HCT116 (cell line): ENCODE results near the gene FANK1. TPM values are rescaled to one million over a fixed set of nuclear protein-coding genes. Genes with fewer than 3 reads are reported as not detected.

ENCODE experiments used
- ATAC-seq: fragments of 200-7000 bp; cut with Tn5 transposase; 2 replicates; pipeline ENCODE4 v1.9.1; 2020; ENCODE audit warnings: mild to moderate bottlenecking, moderate library complexity
- BruUV-seq: library from RNA; stranded (reverse); fragments of 400-500 nt; replicated peaks from 2 replicates; lab custom pipeline; 2021; lab: Mats Ljungman, UMichigan
- CTCF ChIA-PET: fragments of 300-600 bp; sonication (Branson Sonifier 250); formaldehyde crosslinking; loops from one replicate; lab custom pipeline; 2021; ENCODE audit warnings: antibody characterized with exemption; lab: Charles Lee
- POLR2A ChIA-PET: fragments of 300-600, 350-600 bp; sonication (Branson Sonifier 250); formaldehyde crosslinking; loops from one replicate; lab custom pipeline; 2021; ENCODE audit warnings: antibody characterized with exemption; lab: Charles Lee
- RAD21 ChIA-PET, 2 experiments: fragments of 300-600 bp; sonication (Branson Sonifier 250); formaldehyde crosslinking; loops; one replicate each; lab custom pipeline; 2023; ENCODE audit warnings: low total read pairs in 2 of 2; ENCODE audit not compliant: uncharacterized antibody in 2 of 2, unreplicated experiment in 2 of 2, low non-redundant PET in 1 of 2; lab: Charles Lee
- DNase-seq: peaks from one replicate; pipeline ENCODE4 v3.0.0-alpha.2; 2010; ENCODE audit warnings: low read depth, low spot score
- H2AFZ ChIP-seq: fragments of 200-600 bp; shearing (Covaris generic), sonication (generic); 2 replicates; pipeline ENCODE4 v1.6.1; 2017; ENCODE audit warnings: low read depth, mixed run types, mixed read lengths, antibody characterized with exemption, low read length; ENCODE audit not compliant: poor library complexity, severe bottlenecking
- H3K27ac ChIP-seq: 2 replicates; pipeline ENCODE4 v1.5.1; 2012; ENCODE audit warnings: low read depth, low read length
- H3K27me3 ChIP-seq: fragments of 200-600 bp; sonication (generic); 2 replicates; pipeline ENCODE4 v1.6.1; 2016; ENCODE audit warnings: mixed run types, low read length, mixed read lengths; ENCODE audit not compliant: insufficient read depth
- H3K36me3 ChIP-seq, 2 experiments: fragments of 200-500 bp in 1 of 2; fragments of 200-600 bp in 1 of 2; sonication (Bioruptor generic) in 1 of 2; sonication (generic) in 1 of 2; 2 replicates each; pipeline versions ENCODE4 v1.5.1 to v1.6.1; 2014 to 2016; ENCODE audit warnings: low read length in 2 of 2, inconsistent platforms in 1 of 2, mixed read lengths in 1 of 2, mixed run types in 1 of 2; ENCODE audit not compliant: insufficient read depth in 2 of 2, control insufficient read depth in 1 of 2
- H3K4me1 ChIP-seq, 2 experiments: fragments of 200-600 bp in 1 of 2; sonication (generic) in 1 of 2; 2 replicates each; pipeline versions ENCODE4 v1.5.1 to v1.6.1; 2012 to 2017; ENCODE audit warnings: low read length in 2 of 2, inconsistent platforms in 1 of 2, mild to moderate bottlenecking in 1 of 2, mixed read lengths in 1 of 2, mixed run types in 1 of 2, moderate library complexity in 1 of 2; ENCODE audit not compliant: insufficient read depth in 2 of 2, control insufficient read depth in 1 of 2
- H3K4me2 ChIP-seq: fragments of 200-600 bp; sonication (generic); 2 replicates; pipeline ENCODE4 v1.6.1; 2017; ENCODE audit warnings: mixed run types, low read length, mixed read lengths
- H3K4me3 ChIP-seq, 2 experiments: fragments of 200-600 bp in 1 of 2; sonication (generic) in 1 of 2; replicated peaks in 1 of 2; 2 replicates each; pipeline ENCODE4 v1.5.1; 2011 to 2016; ENCODE audit warnings: low read length in 2 of 2, control low read depth in 1 of 2, low read depth in 1 of 2, mild to moderate bottlenecking in 1 of 2, mixed read lengths in 1 of 2, mixed run types in 1 of 2
- H3K79me2 ChIP-seq: fragments of 200-600 bp; sonication (generic); 2 replicates; pipeline ENCODE4 v1.6.1; 2017; ENCODE audit warnings: mild to moderate bottlenecking, mixed run types, low read length, moderate library complexity, mixed read lengths; ENCODE audit not compliant: insufficient read depth
- H3K9ac ChIP-seq: fragments of 200-600 bp; sonication (generic); 2 replicates; pipeline ENCODE4 v1.6.1; 2016; ENCODE audit warnings: low read length, mixed read lengths
- H3K9me2 ChIP-seq: fragments of 200-600 bp; sonication (generic), shearing (Covaris generic); 2 replicates; pipeline ENCODE4 v1.6.1; 2017; ENCODE audit warnings: mixed run types, mild to moderate bottlenecking, moderate library complexity; ENCODE audit not compliant: insufficient read depth
- H3K9me3 ChIP-seq, 2 experiments: fragments of 200-500 bp in 1 of 2; fragments of 200-600 bp in 1 of 2; sonication (Bioruptor generic) in 1 of 2; sonication (generic) in 1 of 2; 2 replicates each; pipeline ENCODE4 v1.6.1; 2014 to 2017; ENCODE audit warnings: low read length in 2 of 2, mixed read lengths in 2 of 2, inconsistent platforms in 1 of 2, low read depth in 1 of 2, mild to moderate bottlenecking in 1 of 2, mixed run types in 1 of 2, moderate library complexity in 1 of 2; ENCODE audit not compliant: control insufficient read depth in 1 of 2, insufficient read depth in 1 of 2
- H4K20me1 ChIP-seq: fragments of 200-600 bp; sonication (generic), shearing (Covaris generic); 2 replicates; pipeline ENCODE4 v1.6.1; 2017; ENCODE audit warnings: mixed run types, mild to moderate bottlenecking, moderate library complexity; ENCODE audit not compliant: insufficient read depth
- ELF1 ChIP-seq: IDR thresholded peaks from 2 replicates; pipeline ENCODE4 v1.6.1; 2012; ENCODE audit warnings: low read depth, borderline replicate concordance
- EZH2 ChIP-seq: fragments of 200-600 bp; sonication (generic); IDR thresholded peaks from 2 replicates; pipeline ENCODE4 v1.6.1; 2017; ENCODE audit warnings: antibody characterized with exemption, mixed run types
- EZH2phosphoT487 ChIP-seq: fragments of 200-600 bp; IDR thresholded peaks from 2 replicates; pipeline ENCODE4 v1.6.1; 2018; ENCODE audit warnings: antibody characterized with exemption, borderline replicate concordance
- FOSL1 ChIP-seq: IDR thresholded peaks from 2 replicates; pipeline ENCODE4 v1.6.1; 2012; ENCODE audit warnings: low read depth
- JUND ChIP-seq: IDR thresholded peaks from 2 replicates; pipeline ENCODE4 v1.6.1; 2012
- POLR2A ChIP-seq: IDR thresholded peaks from 2 replicates; pipeline ENCODE4 v1.7.0; 2011; ENCODE audit warnings: borderline replicate concordance; ENCODE audit not compliant: insufficient read depth, insufficient read length; ENCODE audit errors: extremely low read depth
- POLR2AphosphoS5 ChIP-seq: IDR thresholded peaks from 2 replicates; pipeline ENCODE4 v1.6.1; 2011; ENCODE audit warnings: mild to moderate bottlenecking, low read depth, low read length, moderate library complexity
- SRF ChIP-seq: IDR thresholded peaks from 2 replicates; pipeline ENCODE4 v1.6.1; 2012; ENCODE audit warnings: low read depth
- YY1 ChIP-seq: IDR thresholded peaks from 2 replicates; pipeline ENCODE4 v1.6.1; 2011; ENCODE audit warnings: low read length, low read depth, moderate library complexity, mild to moderate bottlenecking; ENCODE audit not compliant: insufficient replicate concordance; ENCODE audit errors: extremely low read depth
- ZFX ChIP-seq: fragments of 450-650 bp; IDR thresholded peaks from 2 replicates; pipeline ENCODE4 v1.6.1; 2017
- intact Hi-C: fragments of 100-400 bp; cut with micrococcal nuclease; formaldehyde crosslinking; loops from 2 replicates; pipeline ENCODE4 v1.10.0; 2022
- total RNA-seq: library from RNA; stranded (reverse); gene quantifications from one replicate; pipeline ENCODE4 v1.2.1, GENCODE V29; 2021; ENCODE audit not compliant: unreplicated experiment
- TF ChIP-seq, protein P1 (sequence below): IDR thresholded peaks from 2 replicates; pipeline ENCODE4 v1.6.1; 2011; ENCODE audit warnings: mild to moderate bottlenecking, low read length, moderate library complexity; ENCODE audit not compliant: insufficient replicate concordance; ENCODE audit errors: extremely low read depth
- TF ChIP-seq, protein P2 (sequence below): IDR thresholded peaks from 2 replicates; pipeline ENCODE4 v1.6.1; 2012

FANK1 gene
- total RNA-seq, 1 experiment from 2014 or later, result 5.4 TPM

DNA sequence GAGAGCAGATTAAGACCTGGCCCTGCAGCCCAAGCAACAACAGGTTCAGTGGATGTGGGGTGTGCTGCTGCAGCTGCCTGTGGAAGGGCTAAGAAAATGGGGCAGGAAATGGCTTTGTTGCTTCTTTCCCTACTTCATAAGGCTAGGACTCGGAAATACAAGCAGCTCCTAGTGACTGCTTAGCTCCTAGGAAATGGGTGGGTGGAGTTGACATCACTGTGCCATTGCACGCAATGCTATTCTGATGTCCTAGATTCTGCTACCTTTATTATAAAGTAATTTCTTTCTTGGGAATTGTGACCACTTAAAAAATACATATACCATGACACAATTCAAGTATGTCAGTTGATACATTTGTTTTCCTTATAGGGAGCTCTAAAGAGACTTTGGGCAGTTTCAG, 155.8 kb downstream of the FANK1 start:
- Histone ChIP-seq H3K9ac (no peak overlapping the region), H3K27ac (no peak overlapping the region), H3K27me3 (peaks cover 70% of the 10 kb centered on the region), H3K9me3 (no peaks in the 10 kb centered on the region), H3K4me2 (no peak overlapping the region), H3K4me1 (no peaks in the 10 kb centered on the region), H3K4me3 (no peak overlapping the region), H2AFZ (no peak overlapping the region), H3K79me2 (no peaks in the 10 kb centered on the region), H4K20me1 (no peaks in the 10 kb centered on the region), H3K9me2 (no peaks in the 10 kb centered on the region), H3K36me3 (no peaks in the 10 kb centered on the region)
- ATAC-seq (no peak), DNase-seq (no peak)
- intact Hi-C loops, result no loop called here
- ChIA-PET RAD21 (no interaction called here), CTCF (no interaction called here), POLR2A (no interaction called here)
- no TSS peak for BruUV-seq
- TF ChIP-seq, protein P1, sequence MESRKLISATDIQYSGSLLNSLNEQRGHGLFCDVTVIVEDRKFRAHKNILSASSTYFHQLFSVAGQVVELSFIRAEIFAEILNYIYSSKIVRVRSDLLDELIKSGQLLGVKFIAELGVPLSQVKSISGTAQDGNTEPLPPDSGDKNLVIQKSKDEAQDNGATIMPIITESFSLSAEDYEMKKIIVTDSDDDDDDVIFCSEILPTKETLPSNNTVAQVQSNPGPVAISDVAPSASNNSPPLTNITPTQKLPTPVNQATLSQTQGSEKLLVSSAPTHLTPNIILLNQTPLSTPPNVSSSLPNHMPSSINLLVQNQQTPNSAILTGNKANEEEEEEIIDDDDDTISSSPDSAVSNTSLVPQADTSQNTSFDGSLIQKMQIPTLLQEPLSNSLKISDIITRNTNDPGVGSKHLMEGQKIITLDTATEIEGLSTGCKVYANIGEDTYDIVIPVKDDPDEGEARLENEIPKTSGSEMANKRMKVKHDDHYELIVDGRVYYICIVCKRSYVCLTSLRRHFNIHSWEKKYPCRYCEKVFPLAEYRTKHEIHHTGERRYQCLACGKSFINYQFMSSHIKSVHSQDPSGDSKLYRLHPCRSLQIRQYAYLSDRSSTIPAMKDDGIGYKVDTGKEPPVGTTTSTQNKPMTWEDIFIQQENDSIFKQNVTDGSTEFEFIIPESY, result no peak
- TF ChIP-seq ZFX, result no peak
- no peak for TF ChIP-seq EZH2
- TF ChIP-seq POLR2AphosphoS5, result no peak
- no peak for TF ChIP-seq EZH2phosphoT487
- TF ChIP-seq JUND, result no peak
- no peak for TF ChIP-seq POLR2A
- TF ChIP-seq, protein P2, sequence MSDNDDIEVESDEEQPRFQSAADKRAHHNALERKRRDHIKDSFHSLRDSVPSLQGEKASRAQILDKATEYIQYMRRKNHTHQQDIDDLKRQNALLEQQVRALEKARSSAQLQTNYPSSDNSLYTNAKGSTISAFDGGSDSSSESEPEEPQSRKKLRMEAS, result no peak
- no peak for TF ChIP-seq ELF1
- no peak for TF ChIP-seq FOSL1
- no peak for TF ChIP-seq YY1
- TF ChIP-seq SRF, result no peak
